Stimulated activated CD4-positive, alpha-beta T cell treated with anti-CD3 and anti-CD28 coated beads, Interleukin-12 subunit alpha, Interleukin-12 subunit beta, amount 100 ng/mL, for 4 hours (primary cell): ENCODE measurements around the gene TBC1D9.

Experiments used
- DNase-seq: peaks from one replicate; pipeline ENCODE4 v3.0.0-alpha.2; 2020

Gene TBC1D9

DNA sequence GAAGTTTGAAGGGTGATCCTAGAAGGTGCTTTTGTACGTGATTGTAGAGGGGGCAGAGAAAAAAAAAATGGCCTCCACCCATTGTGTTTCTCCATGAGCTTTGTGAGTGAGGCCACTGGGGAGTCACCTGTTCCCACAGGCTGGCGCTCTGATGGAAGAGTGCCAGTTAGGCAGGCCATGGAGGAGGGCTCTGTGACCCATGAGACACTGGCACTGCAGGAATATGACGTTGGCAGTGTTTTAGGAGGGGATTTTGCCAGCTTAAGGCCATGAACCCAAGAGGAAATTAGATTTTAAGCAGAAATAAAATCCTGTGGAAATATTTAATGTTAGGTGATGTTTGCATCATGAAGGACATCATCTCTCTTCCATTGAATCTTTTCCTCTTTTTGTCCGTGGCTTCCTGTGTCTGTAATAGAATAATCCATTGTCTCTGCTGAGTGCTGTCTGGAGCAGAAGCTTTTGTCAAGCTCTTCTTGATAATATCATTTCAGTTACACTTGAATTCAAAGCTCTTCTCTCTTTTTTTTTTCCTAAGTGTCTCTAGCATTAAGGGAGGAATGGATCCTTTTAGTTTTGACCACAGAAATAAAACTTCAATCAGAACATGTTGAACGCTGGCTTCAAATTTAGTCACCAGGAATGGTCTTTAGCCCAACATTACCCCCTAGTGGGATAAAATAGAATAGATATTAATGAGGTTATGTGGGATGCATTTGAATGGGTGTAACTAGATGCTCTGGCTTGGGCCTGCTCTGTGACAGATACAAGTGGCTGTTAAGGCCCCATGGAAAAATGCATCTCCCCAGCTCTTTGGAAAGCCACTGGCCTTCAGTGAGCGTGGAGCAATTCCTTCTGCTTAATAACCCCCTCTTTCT is 146.4 kb downstream of the TBC1D9 start:
- no peak for DNase-seq

DNA sequence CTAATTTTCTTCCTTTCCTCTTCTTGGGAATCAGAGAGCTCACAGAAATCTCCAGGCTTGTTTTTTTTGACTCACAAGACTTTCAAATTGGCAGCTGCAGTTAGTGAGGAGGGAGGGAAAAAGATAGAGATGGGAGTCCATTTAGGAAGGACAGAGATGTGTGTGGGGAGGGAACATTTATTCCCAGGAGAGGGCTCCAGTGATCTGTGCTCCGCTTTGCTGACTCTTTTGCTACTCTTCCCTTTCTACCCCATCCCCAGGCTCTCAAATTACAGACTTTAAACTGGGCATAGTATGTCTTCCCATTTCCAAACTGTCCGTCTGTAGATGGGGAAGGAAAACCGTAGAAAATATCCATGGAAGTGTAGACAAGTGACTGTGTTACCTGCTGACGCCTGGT is 148.3 kb downstream of the TBC1D9 start:
- DNase-seq = no peak

DNA sequence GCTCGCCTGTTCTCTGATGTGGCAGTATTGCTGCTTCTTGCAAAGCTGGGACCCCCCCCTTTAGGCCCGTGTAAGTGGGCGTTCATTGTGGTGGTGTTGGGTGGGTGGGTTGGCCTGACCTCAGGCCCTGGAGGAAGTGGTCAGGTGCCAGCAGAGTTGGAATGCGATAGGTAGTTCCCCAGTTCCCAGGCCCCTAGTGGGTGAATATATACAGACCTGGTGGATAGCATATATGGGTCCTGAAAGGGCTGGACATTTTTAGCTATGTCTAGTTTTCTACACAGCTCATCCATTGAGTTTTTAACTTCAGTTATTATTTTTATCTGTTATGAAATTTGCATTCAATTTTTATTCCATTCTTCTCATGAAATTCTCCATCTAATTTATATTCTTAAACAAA is 151.6 kb downstream of the TBC1D9 start:
- DNase-seq = no peak

DNA sequence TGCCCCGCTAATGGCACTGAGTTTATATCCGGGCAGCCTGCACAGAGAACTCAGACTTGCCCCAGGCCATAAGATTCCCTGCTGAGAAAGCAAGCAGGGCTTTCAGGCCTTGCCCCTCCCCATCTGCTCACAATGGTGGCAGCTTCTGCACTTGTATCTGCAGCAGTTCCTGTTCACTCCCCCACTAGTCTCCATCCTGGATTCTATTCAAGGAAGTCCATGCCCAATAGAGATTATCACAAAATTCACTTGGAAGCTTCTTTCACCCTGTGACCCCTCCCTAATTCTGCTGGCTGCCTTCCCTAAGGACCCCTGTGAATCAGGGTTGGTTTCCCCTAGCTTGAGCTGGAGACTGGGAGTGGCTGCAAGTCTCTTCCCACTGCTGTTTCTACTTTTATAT is 152.9 kb downstream of the TBC1D9 start:
- DNase-seq = no peak

DNA sequence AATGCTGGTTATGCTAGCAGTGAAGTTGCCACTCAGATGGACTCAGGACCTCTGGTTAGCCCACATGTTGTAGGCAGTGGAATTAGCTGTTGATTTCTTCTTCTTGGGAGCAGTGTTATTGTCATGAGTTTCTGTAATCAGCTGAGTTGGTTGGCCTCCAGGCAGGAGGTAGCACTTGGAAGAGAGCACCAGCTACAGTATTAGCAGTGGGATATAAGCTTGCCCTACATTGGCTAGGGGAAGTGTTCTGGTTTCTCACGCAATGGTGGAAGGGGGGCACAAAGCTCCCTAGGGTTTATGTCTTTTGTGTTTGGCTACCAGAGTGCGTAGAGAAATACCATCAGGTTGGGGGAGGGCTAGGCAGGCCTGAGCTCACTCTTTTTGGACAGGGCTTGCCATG is 153.5 kb downstream of the TBC1D9 start:
- no peak for DNase-seq

DNA sequence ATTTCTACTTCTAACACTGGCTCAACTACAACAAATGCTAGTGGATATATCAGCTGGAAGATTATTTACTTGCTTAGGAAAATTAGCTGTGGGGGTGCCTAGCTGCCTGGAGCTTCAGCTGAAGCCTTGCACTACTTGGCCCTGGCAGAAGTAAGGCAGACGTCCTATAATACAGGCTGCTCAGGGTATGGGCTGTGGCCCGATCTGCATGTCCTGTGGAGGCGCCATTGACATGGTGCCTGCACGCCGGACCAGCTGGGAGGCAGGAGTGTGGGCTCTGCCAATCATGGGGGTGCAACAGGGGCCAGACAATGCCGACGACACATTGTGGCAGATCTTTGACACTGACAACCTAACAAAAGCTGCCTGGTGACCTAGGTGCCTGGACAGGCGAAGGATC is 155.8 kb downstream of the TBC1D9 start:
- no peak for DNase-seq

DNA sequence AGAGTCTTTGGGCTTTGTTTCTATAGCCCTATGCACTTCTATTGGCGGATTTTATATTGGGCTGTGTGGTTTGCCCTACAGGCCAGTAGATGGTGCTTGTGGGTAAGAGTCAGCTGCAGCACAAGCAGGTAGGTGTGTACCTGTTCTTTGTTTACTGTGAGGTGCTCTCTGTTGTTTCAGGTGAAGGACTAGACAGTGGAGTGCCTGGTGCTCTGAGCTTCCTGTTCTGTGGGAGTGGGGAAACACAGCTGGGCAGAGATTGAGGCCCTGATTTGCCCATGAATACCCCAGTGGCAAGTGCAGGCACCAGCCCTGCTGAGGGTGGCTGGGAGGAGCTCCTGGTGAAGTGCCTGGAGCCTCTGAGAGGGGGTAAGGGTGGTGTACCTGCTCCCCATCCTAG is 161.1 kb downstream of the TBC1D9 start:
- no peak for DNase-seq

DNA sequence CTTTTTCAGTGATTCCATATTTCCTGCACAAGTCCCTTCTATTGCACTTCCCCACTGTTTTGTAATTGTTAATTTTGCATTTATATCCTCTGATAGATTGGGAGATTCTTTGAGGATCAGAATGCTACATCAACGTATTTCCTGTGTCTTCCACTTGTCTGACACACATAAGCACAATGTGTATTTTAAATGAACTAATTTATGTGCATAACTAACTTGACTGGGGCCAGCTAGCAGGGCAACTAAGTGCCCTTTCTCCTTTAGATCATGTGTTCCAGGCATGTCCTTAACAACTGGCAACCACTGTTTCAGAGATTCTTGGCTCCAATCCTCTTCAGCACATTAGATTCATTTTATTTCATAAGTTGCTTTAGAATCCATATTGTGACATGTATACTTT is 171.7 kb downstream of the TBC1D9 start:
- no peak for DNase-seq

DNA sequence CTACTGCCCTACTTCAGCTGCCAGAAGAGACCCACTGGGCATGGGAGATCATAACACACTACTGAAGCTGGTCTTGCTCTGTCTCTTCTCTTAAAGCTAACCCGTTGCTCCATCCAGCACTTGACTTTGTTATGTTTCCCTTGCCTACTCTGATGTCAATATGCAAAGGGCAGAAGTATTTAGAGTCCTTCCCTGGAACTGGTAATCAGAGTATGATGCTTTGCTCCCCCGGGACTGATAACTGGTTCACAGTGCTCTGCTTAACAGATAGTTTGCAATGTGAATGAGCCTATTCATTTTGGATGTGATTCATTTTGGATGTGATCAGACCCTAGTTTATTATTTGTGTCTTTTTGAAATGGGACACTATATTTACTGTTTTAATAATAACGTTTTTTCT is 175.1 kb downstream of the TBC1D9 start:
- no peak for DNase-seq

DNA sequence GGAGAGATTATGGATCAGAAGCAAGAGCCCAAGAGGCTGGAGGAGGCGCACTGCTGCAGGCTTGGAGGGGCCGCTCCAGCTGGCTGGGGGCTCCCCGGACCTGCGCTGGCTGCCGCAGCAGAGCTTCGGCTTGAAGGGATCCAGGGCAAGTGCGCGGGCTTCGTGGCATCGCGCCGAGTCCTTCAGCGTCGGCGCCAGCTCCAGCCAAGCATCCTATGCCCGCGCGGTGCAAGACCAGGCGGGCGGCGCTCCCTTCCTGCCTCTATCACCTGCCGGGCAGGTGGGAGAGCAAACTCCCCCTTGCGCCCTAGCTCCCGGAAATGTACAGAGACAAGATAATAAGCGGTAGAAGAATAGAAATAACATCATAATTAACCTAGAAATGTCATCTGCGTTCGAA is 176.9 kb downstream of the TBC1D9 start:
- DNase-seq = no peak

DNA sequence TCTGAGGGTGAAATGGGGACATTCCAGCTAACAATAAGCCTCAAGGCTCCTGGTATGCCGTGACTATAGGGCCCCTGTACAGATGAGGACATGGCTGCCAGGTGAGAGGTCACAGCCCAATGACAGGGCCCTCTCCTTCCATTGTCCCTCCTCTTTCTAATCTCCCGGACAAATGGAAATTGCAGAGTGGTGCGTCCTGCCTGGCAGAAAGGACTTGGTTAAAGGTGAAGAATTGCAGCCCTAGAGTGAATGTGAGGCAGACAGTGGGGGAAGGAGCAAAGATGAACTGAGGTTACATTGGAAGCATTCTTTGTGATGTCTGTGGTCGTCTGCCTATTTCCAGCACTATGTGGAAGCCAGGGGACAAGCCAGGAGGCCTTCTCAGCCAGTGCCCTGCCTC is 180.7 kb downstream of the TBC1D9 start:
- no peak for DNase-seq

DNA sequence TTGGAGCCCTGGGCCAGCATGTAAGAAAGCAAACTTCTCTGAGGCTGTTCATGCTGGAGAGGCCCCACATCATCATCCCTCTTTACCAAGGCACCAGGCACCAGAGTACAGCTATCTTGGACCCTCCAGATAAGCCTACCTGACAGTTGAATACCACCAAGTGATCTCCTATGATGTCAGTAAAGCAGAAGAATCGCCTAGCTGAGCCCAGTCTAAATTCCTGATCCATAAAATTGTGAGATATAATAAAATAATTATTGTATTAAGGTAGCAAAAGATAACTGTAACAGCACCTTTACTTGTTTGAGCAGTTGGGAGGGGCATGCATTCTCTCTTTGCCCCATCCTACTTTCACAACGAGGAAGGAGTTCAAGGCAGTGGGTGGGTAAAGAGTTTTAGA is 184.6 kb downstream of the TBC1D9 start:
- DNase-seq = no peak
